CD4-positive, alpha-beta T cell treated with Interleukin-21 for 1 hour (primary cell): ENCODE data around the gene PER2.
"Not testable (repeated sequence)": the region's sequence is repeated elsewhere in the genome, so short reads cannot be mapped to it uniquely, and the experiment has no call there.

ENCODE experiments used
- DNase-seq: peaks from one replicate; pipeline ENCODE4 v3.0.0-alpha.2; 2020

Gene PER2, protein sequence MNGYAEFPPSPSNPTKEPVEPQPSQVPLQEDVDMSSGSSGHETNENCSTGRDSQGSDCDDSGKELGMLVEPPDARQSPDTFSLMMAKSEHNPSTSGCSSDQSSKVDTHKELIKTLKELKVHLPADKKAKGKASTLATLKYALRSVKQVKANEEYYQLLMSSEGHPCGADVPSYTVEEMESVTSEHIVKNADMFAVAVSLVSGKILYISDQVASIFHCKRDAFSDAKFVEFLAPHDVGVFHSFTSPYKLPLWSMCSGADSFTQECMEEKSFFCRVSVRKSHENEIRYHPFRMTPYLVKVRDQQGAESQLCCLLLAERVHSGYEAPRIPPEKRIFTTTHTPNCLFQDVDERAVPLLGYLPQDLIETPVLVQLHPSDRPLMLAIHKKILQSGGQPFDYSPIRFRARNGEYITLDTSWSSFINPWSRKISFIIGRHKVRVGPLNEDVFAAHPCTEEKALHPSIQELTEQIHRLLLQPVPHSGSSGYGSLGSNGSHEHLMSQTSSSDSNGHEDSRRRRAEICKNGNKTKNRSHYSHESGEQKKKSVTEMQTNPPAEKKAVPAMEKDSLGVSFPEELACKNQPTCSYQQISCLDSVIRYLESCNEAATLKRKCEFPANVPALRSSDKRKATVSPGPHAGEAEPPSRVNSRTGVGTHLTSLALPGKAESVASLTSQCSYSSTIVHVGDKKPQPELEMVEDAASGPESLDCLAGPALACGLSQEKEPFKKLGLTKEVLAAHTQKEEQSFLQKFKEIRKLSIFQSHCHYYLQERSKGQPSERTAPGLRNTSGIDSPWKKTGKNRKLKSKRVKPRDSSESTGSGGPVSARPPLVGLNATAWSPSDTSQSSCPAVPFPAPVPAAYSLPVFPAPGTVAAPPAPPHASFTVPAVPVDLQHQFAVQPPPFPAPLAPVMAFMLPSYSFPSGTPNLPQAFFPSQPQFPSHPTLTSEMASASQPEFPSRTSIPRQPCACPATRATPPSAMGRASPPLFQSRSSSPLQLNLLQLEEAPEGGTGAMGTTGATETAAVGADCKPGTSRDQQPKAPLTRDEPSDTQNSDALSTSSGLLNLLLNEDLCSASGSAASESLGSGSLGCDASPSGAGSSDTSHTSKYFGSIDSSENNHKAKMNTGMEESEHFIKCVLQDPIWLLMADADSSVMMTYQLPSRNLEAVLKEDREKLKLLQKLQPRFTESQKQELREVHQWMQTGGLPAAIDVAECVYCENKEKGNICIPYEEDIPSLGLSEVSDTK (N-terminal part only)

DNA sequence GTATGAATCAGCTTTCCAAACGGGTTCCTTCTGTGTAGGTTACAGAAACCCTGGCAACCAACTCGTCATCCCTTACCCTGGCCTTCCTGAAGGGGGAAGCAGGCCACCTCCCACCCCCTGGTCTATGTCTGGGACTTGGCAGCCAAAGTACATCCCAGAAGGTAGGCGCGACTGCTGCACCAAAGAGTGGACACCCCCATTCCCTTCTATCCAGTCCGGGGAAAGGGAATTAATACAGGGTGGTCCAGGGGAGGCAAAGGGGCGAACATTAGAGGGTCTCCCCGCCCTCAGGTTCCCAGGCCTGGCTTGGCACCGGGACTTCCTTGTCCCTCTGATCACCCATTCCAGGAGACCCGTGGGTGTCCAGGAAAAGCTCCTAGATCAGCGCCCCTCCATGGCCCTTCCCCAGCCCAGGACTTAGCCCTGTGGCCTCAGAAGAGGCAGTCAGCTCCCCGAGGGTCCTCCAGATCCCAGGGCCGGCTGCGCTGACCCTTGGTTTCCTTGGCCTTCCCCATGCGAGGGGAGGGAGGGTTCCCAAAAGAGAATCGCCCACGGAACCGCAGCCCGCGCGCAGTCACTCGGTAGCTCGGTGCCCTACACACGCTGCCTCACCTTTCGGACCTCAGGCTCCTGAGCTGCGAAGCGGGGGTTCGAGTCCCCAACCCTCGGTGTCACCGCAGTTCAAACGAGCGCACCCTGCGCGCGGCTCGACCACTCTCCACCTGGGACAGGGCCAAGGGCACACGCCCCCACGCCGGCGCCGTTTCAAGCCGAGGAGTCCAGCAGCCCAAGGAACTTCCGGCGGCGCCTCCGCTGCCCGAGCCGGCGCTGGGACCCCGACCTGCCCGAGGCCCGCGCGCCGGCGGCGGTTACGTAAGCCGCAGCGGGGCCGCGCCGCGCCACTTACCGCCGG lies at the start of gene PER2:
Gene PER2 (minus strand): TSS at position 874 of the 913 bp plus-strand sequence. CDS start 10,674 bp downstream, outside the sequence.
- DNase-seq, result peak; percentile 52

GRCh38 chr2:238337846-238338245 lies 49.4 kb upstream of the PER2 start:
- no peak for DNase-seq

GRCh38 chr2:238336793-238337444 lies 48.5 kb upstream of the PER2 start:
- DNase-seq, result no peak

- no peak for DNase-seq
Observed at GRCh38 chr2:238336151-238336550, 47.7 kb upstream of the PER2 start.

GRCh38 chr2:238335591-238335990 lies 47.2 kb upstream of the PER2 start:
- not testable (repeated sequence) for DNase-seq

DNA sequence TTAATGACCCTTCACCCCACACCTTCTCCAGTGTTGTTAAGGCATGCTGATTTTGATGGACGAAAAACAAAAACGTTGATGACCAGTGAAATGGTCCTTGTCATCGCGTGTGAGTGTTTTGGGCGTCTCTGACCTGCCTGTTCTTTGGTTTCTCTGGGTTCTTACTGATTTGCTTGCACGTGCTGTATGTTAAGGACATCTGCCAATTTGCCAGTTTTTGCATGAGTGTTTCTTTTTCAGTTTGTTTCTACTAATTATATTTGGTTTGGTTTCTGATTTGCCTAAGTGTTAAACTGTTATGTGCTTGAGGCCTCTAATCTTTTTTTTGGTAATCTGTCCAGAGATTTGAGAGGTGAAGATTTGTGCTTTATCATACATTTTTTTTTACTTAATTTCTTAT lies 46.5 kb upstream of the PER2 start:
- DNase-seq, result no peak

DNA sequence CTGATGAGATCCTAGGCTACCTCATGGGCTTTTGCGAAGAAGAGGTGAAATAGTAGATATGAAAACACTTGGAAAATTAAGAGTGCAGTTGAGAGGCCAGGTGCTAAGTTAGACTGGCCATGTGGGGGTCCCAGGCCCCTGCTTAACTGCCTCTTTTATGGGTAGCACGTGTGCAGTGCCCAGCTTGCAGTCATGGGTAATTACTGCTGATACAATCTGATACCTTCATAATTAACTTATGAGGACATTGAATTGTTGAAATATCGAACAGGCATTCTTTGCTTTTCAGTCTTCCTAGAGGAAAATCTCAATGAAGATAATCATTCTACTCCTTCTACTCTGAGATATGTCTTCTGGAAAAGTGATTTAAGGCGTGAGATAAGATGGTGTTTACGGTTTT lies 43.5 kb upstream of the PER2 start:
- no peak for DNase-seq

- DNase-seq, result no peak
Observed at GRCh38 chr2:238330391-238330790, 42.0 kb upstream of the PER2 start.

DNA sequence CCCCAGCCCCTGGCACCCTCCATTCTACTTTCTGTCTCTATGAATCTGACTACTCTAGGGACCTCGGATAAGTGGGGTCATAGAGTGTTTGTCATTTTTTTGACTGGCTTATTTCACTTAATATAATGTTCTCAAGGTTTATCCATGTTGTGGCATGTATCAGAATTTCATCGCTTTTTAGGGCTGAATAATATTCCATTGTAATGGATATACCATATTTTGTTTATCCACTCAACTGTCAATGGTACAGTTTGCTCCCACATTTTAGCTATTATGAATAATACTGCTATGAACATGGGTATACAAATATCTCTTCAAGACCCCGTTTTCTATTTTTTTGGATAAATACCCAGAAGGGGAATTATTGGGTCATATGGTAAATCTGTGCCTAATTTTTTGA lies 39.3 kb upstream of the PER2 start:
- DNase-seq, result no peak

DNA sequence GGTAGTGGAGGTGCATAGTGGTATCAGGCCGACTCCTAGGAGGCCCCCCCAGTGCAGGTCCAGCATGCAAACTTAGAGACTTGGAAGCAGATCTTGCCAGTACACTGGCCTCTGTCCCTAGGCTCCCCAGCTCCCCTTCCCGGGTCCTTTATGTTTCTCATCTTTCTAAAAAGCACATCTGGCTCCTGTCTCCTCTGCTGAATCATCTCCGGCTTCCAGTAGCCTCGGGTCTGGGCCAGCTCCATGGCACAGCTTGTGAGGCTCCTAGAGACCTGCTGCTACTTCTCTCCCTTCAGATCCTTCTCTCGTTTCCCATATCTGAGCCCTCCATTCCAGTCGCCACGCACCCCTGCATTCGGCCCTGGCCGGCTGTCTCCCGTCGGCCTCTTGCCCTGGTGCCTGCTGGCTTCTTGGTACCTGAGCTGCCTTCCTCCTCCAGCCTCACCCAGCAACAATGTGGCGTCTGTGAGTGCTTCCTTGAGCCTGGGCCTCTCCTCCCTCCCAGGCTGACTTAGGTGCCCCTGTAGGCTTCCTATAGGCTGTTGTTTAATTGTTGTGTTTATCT lies 38.5 kb upstream of the PER2 start:
- DNase-seq, result no peak

DNA sequence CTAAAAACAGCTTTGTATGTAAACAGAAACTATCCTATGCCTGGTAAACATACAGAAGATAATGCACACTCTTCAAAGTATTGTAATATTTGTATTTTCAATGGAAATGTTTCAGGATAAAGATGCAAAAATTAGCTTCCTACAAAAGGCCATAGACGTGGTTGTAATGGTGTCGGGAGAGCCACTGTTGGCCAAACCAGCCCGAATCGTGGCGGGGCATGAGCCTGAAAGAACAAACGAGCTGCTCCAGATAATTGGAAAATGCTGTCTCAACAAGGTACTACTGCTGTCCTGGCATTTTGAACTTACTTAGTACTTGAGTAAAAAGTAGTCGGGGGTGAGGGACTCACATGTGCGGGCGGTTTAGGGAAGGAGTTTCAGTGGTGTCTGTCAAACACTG lies 37.3 kb upstream of the PER2 start:
- DNase-seq, result no peak

DNA sequence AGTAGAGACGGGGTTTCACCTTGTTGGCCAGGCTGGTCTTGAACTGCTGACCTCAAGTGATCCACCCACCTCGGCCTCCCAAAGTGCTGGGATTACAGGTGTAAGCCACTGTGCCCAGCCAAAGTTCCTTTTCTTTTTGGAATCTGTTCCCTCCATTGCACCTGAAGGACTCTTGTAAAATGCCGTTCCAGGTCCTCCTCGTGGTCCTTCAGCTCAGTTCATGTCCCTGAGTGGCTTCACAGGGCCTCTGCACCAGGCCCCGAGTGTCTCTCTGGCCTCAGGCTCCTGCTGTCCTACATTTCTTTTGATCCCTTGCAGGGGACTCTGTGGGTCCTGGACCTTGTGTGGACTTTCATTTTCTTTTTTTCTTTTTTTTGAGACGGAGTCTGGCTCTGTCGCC lies 35.8 kb upstream of the PER2 start:
- DNase-seq, result not testable (repeated sequence)

GRCh38 chr2:238322001-238322411 lies 33.6 kb upstream of the PER2 start:
- DNase-seq, result no peak

- no peak for DNase-seq
Observed at GRCh38 chr2:238321467-238321866, 33.1 kb upstream of the PER2 start.

- no peak for DNase-seq
Observed at GRCh38 chr2:238320648-238321281, 32.4 kb upstream of the PER2 start.

DNA sequence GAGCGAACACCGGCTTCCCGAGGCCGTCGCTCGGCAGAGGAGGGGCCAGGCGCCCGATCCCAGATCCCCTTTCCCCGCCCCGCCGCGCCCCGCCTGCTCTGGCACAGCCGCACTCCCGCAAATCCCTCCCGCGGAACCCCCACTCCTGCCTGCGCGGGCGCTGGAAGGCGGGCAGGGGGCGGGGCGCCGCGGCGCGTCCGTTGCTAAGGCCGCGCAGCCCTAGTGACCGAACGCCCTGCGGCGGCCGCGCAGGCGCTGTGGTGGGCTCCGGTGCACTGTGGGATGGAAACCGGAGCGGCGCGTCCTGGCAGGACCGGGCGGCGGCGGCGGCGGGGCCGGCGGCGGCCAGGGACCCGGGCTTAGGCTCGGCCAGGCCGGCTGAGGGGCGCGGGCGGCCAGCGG lies 31.8 kb upstream of the PER2 start, which contains the start of gene TRAF3IP1:
Gene TRAF3IP1 (plus strand): TSS at position 273 of the 402 bp plus-strand sequence. CDS start 145 bp downstream, outside the sequence.
- DNase-seq, result peak; percentile 88

DNA sequence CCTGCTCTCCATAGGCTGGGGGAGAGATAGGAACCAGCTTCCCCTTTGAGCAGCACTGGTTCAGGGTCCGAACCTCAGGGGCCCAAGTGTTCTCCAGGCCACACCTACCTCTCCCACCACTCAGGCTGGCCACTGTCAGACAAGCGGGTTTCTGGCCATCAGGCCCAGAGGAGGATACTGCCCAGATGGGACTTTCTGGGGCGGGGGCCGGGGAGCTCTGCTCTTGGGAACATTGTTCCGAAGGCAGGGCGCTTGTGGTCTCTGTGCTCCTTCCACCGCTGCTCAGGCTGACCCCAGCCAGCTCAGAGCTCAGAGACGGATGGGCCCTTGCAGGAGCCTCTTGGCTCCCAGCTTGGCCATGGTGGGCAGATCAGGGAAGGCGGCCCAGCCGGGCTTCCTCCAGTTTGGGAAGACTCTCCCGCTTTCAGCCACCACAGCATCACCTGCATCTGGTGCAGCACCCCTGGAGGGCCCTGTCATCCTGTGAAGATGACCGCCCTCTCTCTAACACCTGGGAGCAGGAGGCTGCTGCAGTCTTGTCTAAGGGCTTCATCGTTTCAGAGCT lies 26.7 kb upstream of the PER2 start:
- DNase-seq, result no peak

DNA sequence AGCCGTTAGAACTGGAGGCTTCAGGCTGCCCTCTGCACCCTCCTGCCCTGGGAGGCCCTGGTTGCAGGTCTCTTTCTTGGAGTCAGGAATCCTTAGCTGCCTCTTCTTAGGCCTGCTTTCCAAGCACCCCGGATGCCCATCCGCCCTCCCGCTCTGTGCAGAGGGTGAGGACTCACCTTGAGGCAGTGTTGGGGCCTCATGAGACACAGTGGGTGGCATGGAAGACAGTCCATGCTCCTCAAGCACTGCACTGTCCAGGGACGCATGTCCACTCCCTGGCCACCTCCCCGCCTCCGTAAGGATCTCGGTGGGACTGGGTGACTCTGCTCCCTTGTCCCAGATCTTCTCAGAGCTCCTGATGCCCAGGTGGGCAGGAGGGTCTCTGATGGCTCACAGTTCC lies 26.2 kb upstream of the PER2 start:
- no peak for DNase-seq

DNA sequence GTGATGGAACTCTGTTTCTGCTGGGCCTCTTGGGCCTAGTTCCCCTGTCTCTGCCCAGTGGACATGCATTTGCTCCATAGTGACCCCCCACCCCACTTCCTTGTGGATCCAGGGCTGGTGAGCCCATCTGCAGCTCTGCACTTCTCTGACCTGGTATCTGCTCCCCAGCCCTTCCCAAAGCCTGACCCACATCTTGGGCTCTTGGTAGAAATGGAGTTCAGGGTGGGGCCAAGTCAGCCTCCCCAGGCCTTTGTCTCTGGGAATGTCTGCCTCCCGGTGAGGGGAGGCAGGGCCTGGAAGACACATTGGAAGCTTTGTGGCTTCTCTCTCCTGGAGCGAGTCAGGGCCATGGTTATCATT lies 25.6 kb upstream of the PER2 start:
- DNase-seq, result no peak

GRCh38 chr2:238313289-238313990 lies 25.0 kb upstream of the PER2 start:
- no peak for DNase-seq
